ENCODE data around the gene HPCAL1.

Gene HPCAL1

DNA sequence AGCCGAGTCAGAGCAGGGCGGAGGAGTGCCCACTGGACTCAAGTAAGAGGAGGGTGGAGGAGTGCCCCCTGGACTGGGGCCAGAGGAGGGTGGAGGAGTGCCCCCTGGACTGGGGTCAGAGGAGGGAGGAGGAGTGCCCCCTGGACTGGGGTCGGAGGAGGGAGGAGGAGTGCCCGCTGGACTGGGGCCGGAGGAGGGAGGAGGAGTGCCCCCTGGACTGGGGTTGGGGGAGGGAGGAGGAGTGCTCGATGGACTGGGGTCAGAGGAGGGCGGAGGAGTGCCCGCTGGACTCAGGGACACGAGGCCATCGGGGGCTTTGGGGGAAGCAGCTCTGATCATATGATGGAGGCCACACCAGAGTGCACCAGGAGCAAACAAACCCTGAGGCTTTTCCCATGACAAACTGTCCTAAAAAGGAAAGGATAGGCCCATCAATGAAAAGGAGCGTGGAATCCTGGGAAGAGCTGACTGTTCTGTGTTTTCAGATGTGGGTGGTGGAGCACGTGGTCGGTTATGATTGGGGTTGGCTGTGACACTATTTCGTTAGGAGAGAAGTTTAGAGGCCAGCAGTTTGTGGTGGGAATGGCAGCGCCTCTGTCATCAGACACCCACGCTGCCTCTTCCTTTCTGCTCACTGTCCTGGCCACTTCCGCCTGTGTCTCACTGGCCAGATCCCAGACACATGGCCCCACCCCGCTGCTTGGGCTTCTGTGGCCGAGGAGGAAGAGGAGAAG, 24.5 kb upstream of the HPCAL1 start:
- Histone ChIP-seq H3K23ac (ENCODE audit: low read length) (no peak overlapping the region), H2BK12ac (ENCODE audit: low read length) (no peak overlapping the region), H3K36me3 (ENCODE audit: control insufficient read depth in 1 of 2, insufficient read depth in 2 of 2, low read length in 2 of 2) (no peaks in the 10 kb centered on the region), H3K9ac (ENCODE audit: low read length) (no peak overlapping the region), H3K27ac (ENCODE audit: low read depth, low read length) (no peak overlapping the region), H2BK120ac (ENCODE audit: insufficient read depth, low read length, poor library complexity) (no peak overlapping the region), H3K4me3 (ENCODE audit: low read depth, low read length) (no peak overlapping the region), H3K79me1 (ENCODE audit: low read length) (no peaks in the 10 kb centered on the region), H2AK5ac (ENCODE audit: low read length) (no peak overlapping the region), H3K4me2 (ENCODE audit: low read length) (no peak overlapping the region), H2AFZ (ENCODE audit: insufficient read depth, low read length, poor library complexity) (no peak overlapping the region), H3K9me3 (ENCODE audit: insufficient read depth, low read depth, low read length) (no peaks in the 10 kb centered on the region), H4K8ac (ENCODE audit: low read depth, low read length) (no peak overlapping the region), H3K79me2 (ENCODE audit: control insufficient read depth, insufficient read depth, low read length, poor library complexity) (no peaks in the 10 kb centered on the region), H3K27me3 (ENCODE audit: insufficient read depth, low read length) (no peaks in the 10 kb centered on the region), H3K18ac (ENCODE audit: low read length) (no peak overlapping the region), H3K4me1 (ENCODE audit: control insufficient read depth in 1 of 2, insufficient read depth in 2 of 2, low read length in 2 of 2) (peaks cover 0 to 3% of the 10 kb centered on the region in 2 experiments), H2BK5ac (ENCODE audit: low read depth, low read length, poor library complexity) (no peak overlapping the region), H3K4ac (ENCODE audit: low read depth, low read length) (no peak overlapping the region), H3K14ac (ENCODE audit: low read length) (no peak overlapping the region), H4K12ac (ENCODE audit: low read depth, low read length) (no peak overlapping the region), H4K91ac (ENCODE audit: low read depth, low read length) (no peak overlapping the region)
- DNase-seq, result peak; percentile 34 to 45
- no CpG with 5 or more reads among the region's 19 CpGs for WGBS (ENCODE audit: extremely low coverage, insufficient coverage, insufficient read length)

DNA sequence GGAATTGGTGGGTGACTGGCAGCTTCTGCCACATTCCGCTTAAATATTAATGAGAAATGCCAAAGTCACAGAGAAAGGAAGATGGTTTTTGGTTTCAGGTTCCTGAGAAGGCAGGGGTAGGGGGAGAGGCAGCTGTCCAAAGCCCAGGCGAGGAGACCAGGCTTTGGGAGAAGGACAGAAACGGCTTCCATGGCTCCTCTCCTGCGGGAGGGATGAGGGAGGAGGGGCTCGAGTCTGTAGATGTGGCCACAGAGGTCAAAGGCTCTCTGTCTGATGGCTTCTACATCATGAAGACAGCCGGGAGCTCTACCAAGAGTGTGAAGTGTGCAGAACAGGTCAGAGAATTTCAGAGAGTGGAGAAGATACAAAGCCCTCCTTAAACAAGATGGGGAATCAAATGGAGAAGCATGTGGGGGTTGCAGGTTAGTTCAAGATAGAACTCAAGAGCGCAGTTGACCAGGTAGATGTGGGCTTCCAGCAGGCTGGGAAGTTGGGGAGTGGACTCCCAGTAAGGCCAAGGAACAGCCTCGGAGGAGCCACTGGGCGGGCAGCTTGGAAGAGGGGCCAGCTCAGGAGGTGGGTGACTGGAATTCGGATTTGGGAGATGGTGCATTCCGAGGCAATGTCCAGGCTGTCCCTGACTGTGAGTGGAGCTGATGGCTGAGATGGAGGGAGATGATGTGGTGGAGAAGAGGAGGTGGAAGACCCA, 23.8 kb upstream of the HPCAL1 start:
- no peak overlapping the region for H3K4ac ChIP-seq (ENCODE audit: low read depth, low read length)
- peaks cover 0 to 3% of the 10 kb centered on the region in 2 experiments for H3K4me1 ChIP-seq (ENCODE audit: control insufficient read depth in 1 of 2, insufficient read depth in 2 of 2, low read length in 2 of 2)
- H4K12ac ChIP-seq (ENCODE audit: low read depth, low read length), result no peak overlapping the region
- no peak overlapping the region for H2BK12ac ChIP-seq (ENCODE audit: low read length)
- H2BK5ac ChIP-seq (ENCODE audit: low read depth, low read length, poor library complexity), result no peak overlapping the region
- no peaks in the 10 kb centered on the region for H3K27me3 ChIP-seq (ENCODE audit: insufficient read depth, low read length)
- H2AFZ ChIP-seq (ENCODE audit: insufficient read depth, low read length, poor library complexity), result no peak overlapping the region
- H2AK5ac ChIP-seq (ENCODE audit: low read length), result no peak overlapping the region
- H2BK120ac ChIP-seq (ENCODE audit: insufficient read depth, low read length, poor library complexity), result no peak overlapping the region
- no peaks in the 10 kb centered on the region for H3K79me1 ChIP-seq (ENCODE audit: low read length)
- H3K9me3 ChIP-seq (ENCODE audit: insufficient read depth, low read depth, low read length), result no peaks in the 10 kb centered on the region
- no peak overlapping the region for H3K9ac ChIP-seq (ENCODE audit: low read length)
- no peaks in the 10 kb centered on the region for H3K36me3 ChIP-seq (ENCODE audit: control insufficient read depth in 1 of 2, insufficient read depth in 2 of 2, low read length in 2 of 2)
- H4K91ac ChIP-seq (ENCODE audit: low read depth, low read length), result no peak overlapping the region
- no peak overlapping the region for H3K18ac ChIP-seq (ENCODE audit: low read length)
- no peak overlapping the region for H3K4me2 ChIP-seq (ENCODE audit: low read length)
- DNase-seq, result no peak
- no peak overlapping the region for H3K27ac ChIP-seq (ENCODE audit: low read depth, low read length)
- no peak overlapping the region for H3K14ac ChIP-seq (ENCODE audit: low read length)
- H4K8ac ChIP-seq (ENCODE audit: low read depth, low read length), result no peak overlapping the region
- H3K79me2 ChIP-seq (ENCODE audit: control insufficient read depth, insufficient read depth, low read length, poor library complexity), result no peaks in the 10 kb centered on the region
- no peak overlapping the region for H3K23ac ChIP-seq (ENCODE audit: low read length)
- WGBS (ENCODE audit: extremely low coverage, insufficient coverage, insufficient read length), result no CpG with 5 or more reads among the region's 11 CpGs
- H3K4me3 ChIP-seq (ENCODE audit: low read depth, low read length), result no peak overlapping the region

DNA sequence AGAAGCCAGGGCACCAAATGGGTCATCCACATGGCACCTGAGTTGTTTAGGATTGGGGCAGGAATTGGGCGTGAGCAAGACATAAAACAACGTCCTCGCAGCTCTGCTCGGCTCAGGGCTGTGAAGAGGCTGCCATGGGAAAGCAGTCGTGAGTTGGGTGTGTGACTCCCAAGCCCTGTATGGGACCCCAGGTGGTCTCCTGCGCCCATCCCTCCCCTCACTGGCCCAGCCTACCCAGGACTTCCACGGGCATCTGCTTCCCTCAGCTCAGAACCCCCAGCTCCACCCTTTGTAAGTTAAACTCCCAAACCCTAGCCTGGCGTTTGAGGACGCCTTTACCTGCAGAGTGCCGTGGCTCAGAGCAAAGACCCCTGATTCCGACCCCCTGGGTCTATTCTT, 23.2 kb upstream of the HPCAL1 start:
- H3K4ac ChIP-seq (ENCODE audit: low read depth, low read length), result no peak overlapping the region
- no peak overlapping the region for H4K8ac ChIP-seq (ENCODE audit: low read depth, low read length)
- no peak overlapping the region for H3K18ac ChIP-seq (ENCODE audit: low read length)
- no peak overlapping the region for H3K27ac ChIP-seq (ENCODE audit: low read depth, low read length)
- peaks cover 0 to 3% of the 10 kb centered on the region in 2 experiments for H3K4me1 ChIP-seq (ENCODE audit: control insufficient read depth in 1 of 2, insufficient read depth in 2 of 2, low read length in 2 of 2)
- H4K91ac ChIP-seq (ENCODE audit: low read depth, low read length), result no peak overlapping the region
- no peak overlapping the region for H3K14ac ChIP-seq (ENCODE audit: low read length)
- no peaks in the 10 kb centered on the region for H3K79me2 ChIP-seq (ENCODE audit: control insufficient read depth, insufficient read depth, low read length, poor library complexity)
- no peak overlapping the region for H2AFZ ChIP-seq (ENCODE audit: insufficient read depth, low read length, poor library complexity)
- no peak overlapping the region for H2AK5ac ChIP-seq (ENCODE audit: low read length)
- no peak overlapping the region for H2BK5ac ChIP-seq (ENCODE audit: low read depth, low read length, poor library complexity)
- DNase-seq, result no peak
- H3K9ac ChIP-seq (ENCODE audit: low read length), result no peak overlapping the region
- H3K36me3 ChIP-seq (ENCODE audit: control insufficient read depth in 1 of 2, insufficient read depth in 2 of 2, low read length in 2 of 2), result no peaks in the 10 kb centered on the region
- no peak overlapping the region for H2BK120ac ChIP-seq (ENCODE audit: insufficient read depth, low read length, poor library complexity)
- no peaks in the 10 kb centered on the region for H3K27me3 ChIP-seq (ENCODE audit: insufficient read depth, low read length)
- H3K23ac ChIP-seq (ENCODE audit: low read length), result no peak overlapping the region
- H3K4me2 ChIP-seq (ENCODE audit: low read length), result no peak overlapping the region
- no peaks in the 10 kb centered on the region for H3K9me3 ChIP-seq (ENCODE audit: insufficient read depth, low read depth, low read length)
- H3K4me3 ChIP-seq (ENCODE audit: low read depth, low read length), result no peak overlapping the region
- no CpG with 5 or more reads among the region's 11 CpGs for WGBS (ENCODE audit: extremely low coverage, insufficient coverage, insufficient read length)
- no peaks in the 10 kb centered on the region for H3K79me1 ChIP-seq (ENCODE audit: low read length)
- H2BK12ac ChIP-seq (ENCODE audit: low read length), result no peak overlapping the region
- no peak overlapping the region for H4K12ac ChIP-seq (ENCODE audit: low read depth, low read length)

DNA sequence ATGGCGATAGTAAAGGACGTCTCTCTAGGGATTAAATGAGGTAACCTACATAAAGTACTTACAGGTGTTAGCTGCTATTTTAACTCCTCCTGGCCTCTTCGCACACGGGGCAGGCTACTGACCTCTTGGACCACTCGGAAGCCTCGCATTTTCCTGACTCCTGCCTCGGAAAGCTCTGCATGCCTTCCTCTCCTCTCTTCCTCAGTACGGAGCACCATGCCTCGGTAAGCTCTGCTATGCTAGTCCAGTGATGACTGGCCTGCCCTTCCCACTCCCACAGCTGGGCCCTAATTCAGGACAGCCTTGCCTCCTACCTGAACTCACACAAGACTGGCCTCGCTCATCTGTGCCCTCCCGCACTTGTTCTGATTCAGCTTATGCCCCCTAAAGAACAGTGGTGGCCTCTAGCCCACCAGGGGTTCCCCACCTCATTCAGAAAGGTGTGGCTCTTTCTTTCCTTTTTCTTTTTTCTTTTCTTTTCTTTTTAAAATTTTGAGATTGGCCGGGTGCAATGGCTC, 22.7 kb upstream of the HPCAL1 start:
- no peaks in the 10 kb centered on the region for H3K79me2 ChIP-seq (ENCODE audit: control insufficient read depth, insufficient read depth, low read length, poor library complexity)
- H3K79me1 ChIP-seq (ENCODE audit: low read length), result no peaks in the 10 kb centered on the region
- no peak overlapping the region for H2AFZ ChIP-seq (ENCODE audit: insufficient read depth, low read length, poor library complexity)
- no peak overlapping the region for H2BK12ac ChIP-seq (ENCODE audit: low read length)
- H3K4me2 ChIP-seq (ENCODE audit: low read length), result no peak overlapping the region
- H3K18ac ChIP-seq (ENCODE audit: low read length), result no peak overlapping the region
- no peak overlapping the region for H3K23ac ChIP-seq (ENCODE audit: low read length)
- DNase-seq, result no peak
- no peak overlapping the region for H3K27ac ChIP-seq (ENCODE audit: low read depth, low read length)
- no peaks in the 10 kb centered on the region for H3K36me3 ChIP-seq (ENCODE audit: control insufficient read depth in 1 of 2, insufficient read depth in 2 of 2, low read length in 2 of 2)
- no CpG with 5 or more reads among the region's 12 CpGs for WGBS (ENCODE audit: extremely low coverage, insufficient coverage, insufficient read length)
- no peak overlapping the region for H3K4ac ChIP-seq (ENCODE audit: low read depth, low read length)
- H3K14ac ChIP-seq (ENCODE audit: low read length), result no peak overlapping the region
- H4K91ac ChIP-seq (ENCODE audit: low read depth, low read length), result no peak overlapping the region
- H2BK5ac ChIP-seq (ENCODE audit: low read depth, low read length, poor library complexity), result no peak overlapping the region
- H2AK5ac ChIP-seq (ENCODE audit: low read length), result no peak overlapping the region
- no peaks in the 10 kb centered on the region for H3K9me3 ChIP-seq (ENCODE audit: insufficient read depth, low read depth, low read length)
- peaks cover 0 to 4% of the 10 kb centered on the region in 2 experiments for H3K4me1 ChIP-seq (ENCODE audit: control insufficient read depth in 1 of 2, insufficient read depth in 2 of 2, low read length in 2 of 2)
- no peaks in the 10 kb centered on the region for H3K27me3 ChIP-seq (ENCODE audit: insufficient read depth, low read length)
- no peak overlapping the region for H2BK120ac ChIP-seq (ENCODE audit: insufficient read depth, low read length, poor library complexity)
- H3K9ac ChIP-seq (ENCODE audit: low read length), result no peak overlapping the region
- no peak overlapping the region for H4K12ac ChIP-seq (ENCODE audit: low read depth, low read length)
- H3K4me3 ChIP-seq (ENCODE audit: low read depth, low read length), result peak overlapping the region; percentile 43
- H4K8ac ChIP-seq (ENCODE audit: low read depth, low read length), result no peak overlapping the region
